Astrocyte (in vitro differentiated cells and primary cell): ENCODE results near the gene AMZ1. TPM values are rescaled to one million over a fixed set of nuclear protein-coding genes. Genes with fewer than 3 reads are reported as not detected.

Experiments
- DNase-seq: peaks from one replicate; pipeline ENCODE4 v3.0.0-alpha.2; 2010; ENCODE audit warnings: low read depth
- FAIRE-seq: peaks from 2 replicates; lab custom pipeline; 2011; peaks lifted over from hg19 to GRCh38; lab: Jason Lieb, UNC
- H2AFZ ChIP-seq: 2 replicates; pipeline ENCODE4 v1.6.0; 2012; ENCODE audit warnings: low read depth, low read length, inconsistent platforms
- H3K27ac ChIP-seq: 2 replicates; pipeline ENCODE4 v1.5.1; 2011; ENCODE audit warnings: low read depth, low read length, inconsistent platforms
- H3K27me3 ChIP-seq: 2 replicates; pipeline ENCODE4 v1.6.0; 2011; ENCODE audit warnings: low read length, inconsistent platforms; ENCODE audit not compliant: insufficient read depth
- H3K36me3 ChIP-seq: 2 replicates; pipeline ENCODE4 v1.5.1; 2011; ENCODE audit warnings: low read length, inconsistent platforms; ENCODE audit not compliant: insufficient read depth
- H3K4me1 ChIP-seq: 2 replicates; pipeline ENCODE4 v1.5.1; 2011; ENCODE audit warnings: low read length, inconsistent platforms; ENCODE audit not compliant: insufficient read depth
- H3K4me2 ChIP-seq: 2 replicates; pipeline ENCODE4 v1.6.0; 2012; ENCODE audit warnings: low read length, inconsistent platforms
- H3K4me3 ChIP-seq: 2 replicates; pipeline ENCODE4 v1.5.1; 2011; ENCODE audit warnings: low read depth, mild to moderate bottlenecking, low read length, inconsistent platforms; ENCODE audit not compliant: insufficient read depth
- H3K79me2 ChIP-seq: 2 replicates; pipeline ENCODE4 v1.6.0; 2012; ENCODE audit warnings: mild to moderate bottlenecking, low read length, inconsistent platforms; ENCODE audit not compliant: insufficient read depth
- H3K9ac ChIP-seq: 2 replicates; pipeline ENCODE4 v1.6.0; 2012; ENCODE audit warnings: mild to moderate bottlenecking, low read length, inconsistent platforms
- H3K9me3 ChIP-seq: 2 replicates; pipeline ENCODE4 v1.5.1; 2012; ENCODE audit warnings: low read depth, mild to moderate bottlenecking, low read length, inconsistent platforms; ENCODE audit not compliant: insufficient read depth
- H4K20me1 ChIP-seq: 2 replicates; pipeline ENCODE4 v1.6.0; 2012; ENCODE audit warnings: low read length, inconsistent platforms; ENCODE audit not compliant: insufficient read depth
- H3K27ac Mint-ChIP-seq: one replicate; pipeline ENCODE4 v1.8.0; 2021; ENCODE audit warnings: mild to moderate bottlenecking, mixed read lengths; ENCODE audit not compliant: unreplicated experiment
- H3K27me3 Mint-ChIP-seq: one replicate; pipeline ENCODE4 v1.8.0; 2021; ENCODE audit warnings: low read depth, mixed read lengths; ENCODE audit not compliant: unreplicated experiment
- H3K36me3 Mint-ChIP-seq: one replicate; pipeline ENCODE4 v1.8.0; 2021; ENCODE audit warnings: low read depth, mixed read lengths; ENCODE audit not compliant: unreplicated experiment
- H3K4me1 Mint-ChIP-seq: one replicate; pipeline ENCODE4 v1.8.0; 2021; ENCODE audit warnings: low read depth, mixed read lengths; ENCODE audit not compliant: unreplicated experiment
- H3K4me3 Mint-ChIP-seq: one replicate; pipeline ENCODE4 v1.8.0; 2021; ENCODE audit warnings: mild to moderate bottlenecking, moderate library complexity, mixed read lengths; ENCODE audit not compliant: unreplicated experiment
- H3K9me3 Mint-ChIP-seq: one replicate; pipeline ENCODE4 v1.8.0; 2021; ENCODE audit warnings: mild to moderate bottlenecking, mixed read lengths; ENCODE audit not compliant: unreplicated experiment
- CTCF ChIP-seq: IDR thresholded peaks from 2 replicates; pipeline ENCODE4 v1.5.1; 2011; ENCODE audit warnings: low read depth, mild to moderate bottlenecking, inconsistent platforms, low read length, moderate library complexity; ENCODE audit not compliant: insufficient read depth
- EZH2 ChIP-seq: IDR thresholded peaks from 2 replicates; pipeline ENCODE4 v1.6.1; 2012; ENCODE audit warnings: mild to moderate bottlenecking, low read length, inconsistent platforms; ENCODE audit not compliant: insufficient read depth
- total RNA-seq: library from RNA; stranded (reverse); gene quantifications from 2 replicates; pipeline ENCODE4 v1.2.1, GENCODE V29; 2021

AMZ1 gene
- total RNA-seq, 1 donor from 2014 or later = 3.4 TPM

- TF ChIP-seq EZH2 = no peak
- no peak for TF ChIP-seq CTCF
- peaks cover 3% of the 10 kb centered on the region for H3K4me1 Mint-ChIP-seq
- Histone ChIP-seq H3K4me3 (no peak overlapping the region), H3K27me3 (no peaks in the 10 kb centered on the region), H3K4me2 (no peak overlapping the region), H3K27ac (no peak overlapping the region), H4K20me1 (peaks cover 71% of the 10 kb centered on the region), H3K36me3 (no peaks in the 10 kb centered on the region), H3K79me2 (peaks cover 21% of the 10 kb centered on the region), H3K4me1 (peaks cover 3% of the 10 kb centered on the region), H3K9me3 (no peaks in the 10 kb centered on the region), H2AFZ (no peak overlapping the region), H3K9ac (no peak overlapping the region)
- H3K9me3 Mint-ChIP-seq = no peaks in the 10 kb centered on the region
- no peak overlapping the region for H3K27ac Mint-ChIP-seq
- FAIRE-seq (no peak), DNase-seq (no peak)
- H3K4me3 Mint-ChIP-seq = no peak overlapping the region
- H3K27me3 Mint-ChIP-seq = no peaks in the 10 kb centered on the region
- peaks cover 6% of the 10 kb centered on the region for H3K36me3 Mint-ChIP-seq
Observed at GRCh38 chr7:2657920-2658671, 29.9 kb upstream of the AMZ1 start.

DNA sequence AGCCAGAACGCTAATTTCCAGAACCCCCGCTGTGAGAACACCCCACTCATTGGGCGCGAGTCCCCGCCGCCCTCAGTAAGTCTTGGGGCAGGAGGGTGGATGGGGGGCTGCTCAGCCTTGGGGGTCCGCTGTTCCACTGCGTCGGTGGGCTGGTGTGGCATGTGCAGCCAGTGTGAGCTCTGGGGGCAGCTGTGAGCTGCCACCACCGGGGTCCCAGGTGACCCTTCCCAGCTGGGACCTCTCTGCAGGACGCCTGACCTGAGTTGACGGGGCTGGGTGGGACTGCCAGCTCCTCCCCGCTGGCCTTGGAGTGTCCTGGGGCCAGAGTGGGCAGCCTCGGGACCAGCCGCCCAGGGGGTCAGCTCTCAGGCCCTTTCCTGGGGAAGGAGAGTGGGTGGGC is 29.1 kb upstream of the AMZ1 start:
- no peak for TF ChIP-seq EZH2
- TF ChIP-seq CTCF = no peak

More for the DNA sequence above, 29.1 kb upstream of the AMZ1 start:
- no peak overlapping the region for H2AFZ ChIP-seq
- H4K20me1 ChIP-seq = peaks cover 78% of the 10 kb centered on the region
- no peak overlapping the region for H3K4me3 ChIP-seq
- no peak overlapping the region for H3K4me3 Mint-ChIP-seq
- no peaks in the 10 kb centered on the region for H3K9me3 Mint-ChIP-seq
- H3K27ac ChIP-seq = no peak overlapping the region
- no peaks in the 10 kb centered on the region for H3K36me3 ChIP-seq
- H3K4me1 Mint-ChIP-seq = peaks cover 3% of the 10 kb centered on the region
- no peaks in the 10 kb centered on the region for H3K27me3 Mint-ChIP-seq
- H3K36me3 Mint-ChIP-seq = peaks cover 6% of the 10 kb centered on the region
- no peak for DNase-seq
- no peak for FAIRE-seq
- H3K27me3 ChIP-seq = no peaks in the 10 kb centered on the region
- no peak overlapping the region for H3K9ac ChIP-seq
- peaks cover 21% of the 10 kb centered on the region for H3K79me2 ChIP-seq
- peaks cover 3% of the 10 kb centered on the region for H3K4me1 ChIP-seq
- no peak overlapping the region for H3K27ac Mint-ChIP-seq
- no peak overlapping the region for H3K4me2 ChIP-seq
- no peaks in the 10 kb centered on the region for H3K9me3 ChIP-seq
